Measurements from ENCODE around the gene ERBIN. TPM values are rescaled to one million over a fixed set of nuclear protein-coding genes. Genes with fewer than 3 reads are reported as not detected.
"Not testable (repeated sequence)": the region's sequence is repeated elsewhere in the genome, so short reads cannot be mapped to it uniquely, and the experiment has no call there.

Gene ERBIN
- total RNA-seq, 1 donor = 233 TPM

DNA sequence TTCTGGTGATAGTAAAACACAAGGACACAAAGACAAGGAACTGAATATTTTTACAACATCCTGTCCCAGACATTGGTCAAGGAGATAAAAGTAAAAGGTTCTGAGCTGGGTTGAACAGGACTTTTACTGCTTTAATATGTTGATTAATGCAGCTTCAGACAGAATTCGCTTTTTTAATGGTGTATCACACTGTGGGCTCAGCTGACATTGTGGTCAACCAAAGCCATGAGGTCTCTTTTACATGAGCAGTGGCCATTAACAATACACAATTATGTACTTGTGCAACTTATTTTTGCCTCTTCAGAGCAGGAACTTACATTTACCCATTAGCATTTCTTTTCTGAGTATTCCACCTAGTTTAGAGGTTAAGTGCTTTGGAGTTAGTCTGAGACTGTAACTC lies 22.8 kb upstream of the ERBIN start:
- TF ChIP-seq CTCF (IDR thresholded peaks at IDR 0.05; ENCODE audit: insufficient read depth, low read depth, low read length) = no peak
- no peak for DNase-seq (ENCODE audit: low read depth)
- no peak overlapping the region for H3K4me3 ChIP-seq (ENCODE audit: low read depth, low read length)

- no peak for TF ChIP-seq CTCF (IDR thresholded peaks at IDR 0.05; ENCODE audit: insufficient read depth, low read depth, low read length)
- H3K4me3 ChIP-seq (ENCODE audit: low read depth, low read length) = no peak overlapping the region
- no peak for DNase-seq (ENCODE audit: low read depth)
Measured at GRCh38 chr5:65906256-65906655, 20.1 kb upstream of the ERBIN start.

GRCh38 chr5:65907135-65907534 lies 19.2 kb upstream of the ERBIN start:
- no peak for TF ChIP-seq CTCF (IDR thresholded peaks at IDR 0.05; ENCODE audit: insufficient read depth, low read depth, low read length)
- DNase-seq (ENCODE audit: low read depth) = no peak
- no peak overlapping the region for H3K4me3 ChIP-seq (ENCODE audit: low read depth, low read length)

DNA sequence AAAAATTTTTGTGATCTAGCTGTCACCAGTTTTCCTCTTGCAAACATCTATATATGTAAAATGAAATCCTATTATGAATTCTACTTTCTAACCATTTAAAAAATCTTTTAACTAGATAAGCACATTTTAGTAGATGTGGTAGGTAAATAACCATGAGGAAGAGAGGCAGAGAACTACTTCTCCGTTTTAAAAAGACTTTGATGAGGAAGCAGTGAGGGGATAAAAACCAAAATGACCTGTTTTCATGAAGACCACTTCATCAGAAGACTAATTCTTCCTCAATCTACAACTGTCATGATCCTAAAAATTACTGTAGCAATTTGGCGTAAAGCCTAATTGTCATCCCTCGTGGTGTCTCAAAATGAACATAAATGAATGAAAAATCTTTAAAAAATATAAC lies 15.7 kb upstream of the ERBIN start:
- no peak for TF ChIP-seq CTCF (IDR thresholded peaks at IDR 0.05; ENCODE audit: insufficient read depth, low read depth, low read length)
- H3K4me3 ChIP-seq (ENCODE audit: low read depth, low read length) = no peak overlapping the region
- no peak for DNase-seq (ENCODE audit: low read depth)

DNA sequence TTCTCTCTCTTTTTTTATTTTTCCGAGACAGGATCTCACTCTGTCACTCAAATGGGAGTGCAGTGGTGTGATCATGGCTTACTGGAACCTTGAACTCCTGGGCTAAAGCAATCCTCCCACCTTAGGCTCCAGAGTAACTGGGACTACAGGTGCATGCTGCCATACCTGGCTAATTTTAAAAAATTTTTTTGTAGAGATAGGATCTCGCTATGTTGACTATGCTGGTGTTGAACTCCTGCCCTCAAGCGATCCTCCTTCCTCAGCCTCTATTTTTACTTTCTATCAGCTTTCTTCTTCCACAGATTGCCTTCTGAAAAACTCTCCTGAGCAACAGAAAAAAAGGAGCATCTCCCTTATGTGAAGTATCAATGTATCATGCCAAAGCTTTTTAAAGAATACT lies 14.1 kb upstream of the ERBIN start:
- no peak for DNase-seq (ENCODE audit: low read depth)
- no peak for TF ChIP-seq CTCF (IDR thresholded peaks at IDR 0.05; ENCODE audit: insufficient read depth, low read depth, low read length)

DNA sequence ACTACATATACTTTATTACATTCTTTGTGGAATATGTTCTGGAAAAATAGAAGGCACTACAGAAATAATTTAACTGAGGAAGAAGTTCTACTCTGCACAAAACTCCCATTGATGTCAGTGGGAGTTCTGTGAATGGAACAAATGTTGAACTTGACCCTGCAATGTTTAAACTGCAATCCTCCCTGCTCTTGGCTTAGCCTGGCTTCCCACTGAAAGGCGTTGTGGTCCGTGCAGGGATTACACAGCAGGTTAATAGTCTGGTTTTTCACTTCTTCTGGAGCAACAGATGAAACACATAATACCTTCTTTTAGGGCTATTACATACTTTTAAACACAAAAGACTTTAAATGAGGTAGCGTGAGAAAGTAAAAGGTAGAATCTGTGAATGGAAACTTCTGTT lies 12.9 kb upstream of the ERBIN start:
- peak; percentile 44 for DNase-seq (ENCODE audit: low read depth)
- peak; percentile 4 for TF ChIP-seq CTCF (IDR thresholded peaks at IDR 0.05; ENCODE audit: insufficient read depth, low read depth, low read length)

More for the DNA sequence above, 14.1 kb upstream of the ERBIN start:
- no peak overlapping the region for H3K4me3 ChIP-seq (ENCODE audit: low read depth, low read length)

GRCh38 chr5:65914641-65915196 lies 11.7 kb upstream of the ERBIN start:
- no peak overlapping the region for H3K4me3 ChIP-seq (ENCODE audit: low read depth, low read length)
- TF ChIP-seq CTCF (IDR thresholded peaks at IDR 0.05; ENCODE audit: insufficient read depth, low read depth, low read length) = no peak
- no peak for DNase-seq (ENCODE audit: low read depth)

More for the DNA sequence above, 12.9 kb upstream of the ERBIN start:
- H3K4me3 ChIP-seq (ENCODE audit: low read depth, low read length) = no peak overlapping the region

DNA sequence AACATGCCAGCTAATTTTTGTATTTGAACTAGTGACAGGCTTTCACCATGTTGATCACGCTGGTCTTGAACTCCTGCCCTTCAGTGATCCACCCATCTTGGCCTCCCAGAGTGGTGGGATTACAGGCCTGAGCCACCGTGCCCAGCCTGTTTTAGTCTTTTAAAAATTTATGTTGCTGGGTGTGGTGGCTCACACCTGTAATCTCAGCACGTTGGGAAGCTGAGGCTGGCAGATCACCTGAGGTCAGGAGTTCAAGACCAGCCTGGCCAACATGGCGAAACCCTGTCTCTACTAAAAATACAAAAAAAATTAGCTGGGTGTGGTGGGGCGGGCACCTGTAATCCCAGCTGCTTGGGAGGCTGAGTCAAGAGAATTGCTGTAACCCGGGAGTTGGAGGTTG lies 10.7 kb upstream of the ERBIN start:
- H3K4me3 ChIP-seq (ENCODE audit: low read depth, low read length); DNase-seq (ENCODE audit: low read depth): not testable (repeated sequence)
